Measurements from ENCODE around the gene ZDHHC8. TPM values are rescaled to one million over a fixed set of nuclear protein-coding genes. Genes with fewer than 3 reads are reported as not detected.

The ZDHHC8 gene
- polyA plus RNA-seq, 10 donors, result 33.2 to 47.4 (median 39.2) TPM

- no peak for DNase-seq
Measured at GRCh38 chr22:20176421-20177085, 44.9 kb downstream of the ZDHHC8 start.

GRCh38 chr22:20177217-20177911 lies 45.8 kb downstream of the ZDHHC8 start:
- no peak for DNase-seq

GRCh38 chr22:20178075-20178914 lies 46.7 kb downstream of the ZDHHC8 start:
- no peak for DNase-seq

GRCh38 chr22:20178915-20179227 lies 47.3 kb downstream of the ZDHHC8 start:
- no peak for DNase-seq

- no peak for DNase-seq
Measured at GRCh38 chr22:20179455-20180244, 48.0 kb downstream of the ZDHHC8 start.

GRCh38 chr22:20180245-20180630 lies 48.6 kb downstream of the ZDHHC8 start:
- no peak for DNase-seq

GRCh38 chr22:20180640-20181039 lies 49.0 kb downstream of the ZDHHC8 start:
- DNase-seq, result no peak

GRCh38 chr22:20181194-20181883 lies 49.7 kb downstream of the ZDHHC8 start:
- DNase-seq, result no peak

GRCh38 chr22:20181884-20182236 lies 50.3 kb downstream of the ZDHHC8 start:
- DNase-seq, result no peak

- DNase-seq, result no peak
Measured at GRCh38 chr22:20182365-20182764, 50.8 kb downstream of the ZDHHC8 start.

GRCh38 chr22:20183101-20183500 lies 51.5 kb downstream of the ZDHHC8 start:
- no peak for DNase-seq

- DNase-seq, result no peak
Measured at GRCh38 chr22:20183823-20184222, 52.2 kb downstream of the ZDHHC8 start.

GRCh38 chr22:20184501-20185165 lies 53.0 kb downstream of the ZDHHC8 start:
- no peak for DNase-seq

GRCh38 chr22:20185750-20186149 lies 54.1 kb downstream of the ZDHHC8 start:
- DNase-seq, result no peak

- DNase-seq, result no peak
Measured at GRCh38 chr22:20186183-20186870, 54.7 kb downstream of the ZDHHC8 start.

- DNase-seq, result no peak
Measured at GRCh38 chr22:20186871-20187546, 55.4 kb downstream of the ZDHHC8 start.

GRCh38 chr22:20187777-20188566 lies 56.4 kb downstream of the ZDHHC8 start:
- DNase-seq, result no peak

- DNase-seq, result no peak
Measured at GRCh38 chr22:20188567-20188877, 56.9 kb downstream of the ZDHHC8 start.

GRCh38 chr22:20191000-20191515 lies 59.5 kb downstream of the ZDHHC8 start:
- no peak for DNase-seq
